Subcutaneous adipose tissue (tissue), 4 donors: ENCODE results near the gene ARHGEF28. TPM values are rescaled to one million over a fixed set of nuclear protein-coding genes. Genes with fewer than 3 reads are reported as not detected.

Experiments
- total RNA-seq, 4 donors: library from RNA; depleted of rRNA; stranded (reverse); fragments of >200 nt; gene quantifications; one replicate each; pipeline ENCODE4 v1.1.0, GENCODE V29; 2016
- TF ChIP-seq, protein P1 (sequence below): fragments of 450-650 bp; IDR thresholded peaks from one replicate; pipeline ENCODE4 v1.5.1; 2016; ENCODE audit warnings: low read depth, mild to moderate bottlenecking, control low read depth, antibody characterized with exemption, moderate library complexity

ARHGEF28 gene
- total RNA-seq, 4 donors from 2014 or later = 9.9 to 46.3 (median 17.3) TPM

DNA sequence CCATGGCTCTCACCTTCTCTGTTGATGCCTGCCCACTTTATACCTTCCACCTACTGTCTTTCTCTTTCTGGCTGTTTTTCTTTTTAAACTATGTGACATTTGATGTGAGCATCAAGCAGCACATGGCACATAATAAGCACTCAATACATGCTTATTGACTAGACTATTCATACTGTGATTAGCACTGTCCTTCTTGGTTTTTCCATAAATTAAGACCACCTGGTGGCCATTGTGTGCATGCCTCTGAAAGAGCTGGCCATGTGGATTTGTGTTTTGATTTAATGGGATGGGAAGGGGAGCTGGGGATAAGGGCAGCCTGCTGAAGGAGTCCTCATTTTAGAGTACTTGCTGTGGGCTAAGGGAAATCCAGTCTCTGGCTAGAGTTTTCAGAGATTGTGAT lies 79.4 kb downstream of the ARHGEF28 start:
- TF ChIP-seq, protein P1, sequence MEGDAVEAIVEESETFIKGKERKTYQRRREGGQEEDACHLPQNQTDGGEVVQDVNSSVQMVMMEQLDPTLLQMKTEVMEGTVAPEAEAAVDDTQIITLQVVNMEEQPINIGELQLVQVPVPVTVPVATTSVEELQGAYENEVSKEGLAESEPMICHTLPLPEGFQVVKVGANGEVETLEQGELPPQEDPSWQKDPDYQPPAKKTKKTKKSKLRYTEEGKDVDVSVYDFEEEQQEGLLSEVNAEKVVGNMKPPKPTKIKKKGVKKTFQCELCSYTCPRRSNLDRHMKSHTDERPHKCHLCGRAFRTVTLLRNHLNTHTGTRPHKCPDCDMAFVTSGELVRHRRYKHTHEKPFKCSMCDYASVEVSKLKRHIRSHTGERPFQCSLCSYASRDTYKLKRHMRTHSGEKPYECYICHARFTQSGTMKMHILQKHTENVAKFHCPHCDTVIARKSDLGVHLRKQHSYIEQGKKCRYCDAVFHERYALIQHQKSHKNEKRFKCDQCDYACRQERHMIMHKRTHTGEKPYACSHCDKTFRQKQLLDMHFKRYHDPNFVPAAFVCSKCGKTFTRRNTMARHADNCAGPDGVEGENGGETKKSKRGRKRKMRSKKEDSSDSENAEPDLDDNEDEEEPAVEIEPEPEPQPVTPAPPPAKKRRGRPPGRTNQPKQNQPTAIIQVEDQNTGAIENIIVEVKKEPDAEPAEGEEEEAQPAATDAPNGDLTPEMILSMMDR = no peak

DNA sequence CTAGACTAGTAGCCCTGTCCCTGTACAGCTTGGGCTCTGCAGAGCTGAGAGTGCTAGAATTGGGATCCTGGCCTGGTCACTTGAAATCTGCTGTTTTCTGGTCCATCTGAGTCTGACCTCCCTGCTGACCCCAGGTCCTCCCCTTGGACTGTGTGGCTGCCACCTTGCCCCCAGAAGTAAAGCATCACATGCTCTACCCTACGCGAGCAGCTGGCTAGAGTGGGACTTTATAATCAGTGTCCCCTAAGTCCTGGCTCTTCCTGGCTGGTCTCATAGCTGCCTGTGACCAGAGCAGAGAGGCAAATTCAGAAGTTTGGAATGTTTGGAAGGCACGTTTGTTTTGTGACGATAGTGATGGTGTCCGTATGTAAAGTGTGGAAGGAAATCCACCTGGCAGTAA lies 81.0 kb downstream of the ARHGEF28 start:
- TF ChIP-seq, protein P1 = no peak

DNA sequence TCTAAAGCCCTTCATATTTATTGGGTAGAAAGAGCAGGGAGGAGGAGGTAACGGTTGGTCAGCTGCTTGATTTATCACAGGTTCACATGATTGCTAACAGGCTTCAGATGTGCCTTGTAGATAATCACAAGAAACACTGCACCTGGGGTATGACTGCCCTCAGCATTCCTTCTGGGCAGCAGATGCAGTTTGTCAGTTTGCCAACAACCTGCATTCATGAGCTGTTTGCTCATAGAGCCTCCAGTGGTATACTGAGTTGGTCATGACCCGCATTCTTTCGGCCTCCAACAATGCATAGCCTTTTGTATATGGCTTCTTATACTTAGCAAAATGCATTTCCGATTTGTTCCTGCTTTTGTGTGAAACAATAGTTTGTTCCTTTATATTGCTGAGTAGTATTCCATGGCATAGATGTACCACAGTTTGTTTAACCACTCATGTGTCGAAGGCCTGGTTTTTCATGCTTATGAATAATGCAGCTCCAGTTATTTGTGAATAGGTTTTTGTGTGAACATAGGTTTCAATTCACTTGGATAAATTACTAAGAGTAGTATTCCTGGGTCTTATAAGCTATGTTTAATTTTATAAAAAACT lies 83.6 kb downstream of the ARHGEF28 start:
- TF ChIP-seq, protein P1 = no peak

DNA sequence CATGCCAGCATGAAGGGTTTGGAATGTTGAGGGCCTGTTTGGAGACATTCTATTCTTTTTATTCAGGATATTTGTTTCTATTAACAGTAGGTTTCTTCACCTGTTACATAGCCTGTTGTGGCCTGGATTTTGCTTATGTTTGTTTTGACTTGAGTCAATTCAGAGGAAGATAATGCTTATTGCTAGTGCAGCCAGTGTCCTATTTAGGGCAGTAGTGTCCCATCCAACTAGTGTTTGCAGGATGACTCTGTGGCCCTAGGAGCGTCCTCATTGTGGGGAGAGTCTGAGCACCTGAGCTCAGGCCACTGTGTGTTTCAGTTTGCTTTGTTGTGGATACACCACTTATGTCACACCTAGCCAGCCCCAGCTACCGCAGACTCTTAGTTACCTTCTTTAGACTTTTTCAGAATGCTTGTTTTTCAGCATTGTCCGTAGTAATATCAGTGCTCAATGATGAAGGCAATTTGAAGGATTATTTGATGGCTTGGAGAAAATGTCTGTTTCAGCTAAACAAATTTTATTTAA lies 90.3 kb downstream of the ARHGEF28 start:
- TF ChIP-seq, protein P1 = no peak

DNA sequence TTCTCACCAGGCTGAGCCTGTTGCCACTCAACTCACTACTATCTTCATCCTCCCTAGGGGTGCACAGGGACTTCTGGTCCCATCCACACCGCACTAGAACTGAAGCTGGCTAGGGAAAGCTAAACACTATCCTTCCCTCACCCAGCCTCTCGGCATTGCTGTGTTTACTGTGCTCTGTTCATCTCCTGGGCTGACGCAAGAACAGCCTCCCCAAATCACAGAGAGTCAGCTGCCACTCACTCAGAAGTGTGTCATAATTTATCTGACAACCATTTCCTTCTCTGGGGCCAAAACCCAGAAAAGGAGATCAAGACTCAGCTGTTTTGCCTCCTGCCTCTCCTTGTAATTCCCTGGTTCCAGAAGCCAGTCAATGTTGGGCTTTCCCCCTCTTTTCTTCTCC lies 92.8 kb downstream of the ARHGEF28 start:
- TF ChIP-seq, protein P1 = no peak

DNA sequence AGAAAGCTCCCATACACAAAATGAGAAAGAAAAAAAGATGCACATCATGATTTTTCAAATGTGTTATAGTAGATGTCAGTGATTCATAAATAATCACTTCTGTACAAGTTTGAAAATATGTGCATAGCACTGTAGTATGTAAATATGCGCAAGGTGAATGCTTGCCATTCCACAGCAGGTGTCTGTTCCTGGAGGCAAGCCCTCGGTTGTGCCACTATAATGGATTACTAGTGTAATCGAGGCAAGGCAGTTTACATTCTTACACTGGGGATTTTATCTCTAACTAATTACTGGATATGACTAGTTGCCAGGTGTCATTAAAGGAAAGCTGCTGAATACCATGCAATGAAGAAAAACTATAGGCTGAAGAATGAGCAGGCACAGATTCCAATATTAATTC lies 93.6 kb downstream of the ARHGEF28 start:
- TF ChIP-seq, protein P1 = no peak

DNA sequence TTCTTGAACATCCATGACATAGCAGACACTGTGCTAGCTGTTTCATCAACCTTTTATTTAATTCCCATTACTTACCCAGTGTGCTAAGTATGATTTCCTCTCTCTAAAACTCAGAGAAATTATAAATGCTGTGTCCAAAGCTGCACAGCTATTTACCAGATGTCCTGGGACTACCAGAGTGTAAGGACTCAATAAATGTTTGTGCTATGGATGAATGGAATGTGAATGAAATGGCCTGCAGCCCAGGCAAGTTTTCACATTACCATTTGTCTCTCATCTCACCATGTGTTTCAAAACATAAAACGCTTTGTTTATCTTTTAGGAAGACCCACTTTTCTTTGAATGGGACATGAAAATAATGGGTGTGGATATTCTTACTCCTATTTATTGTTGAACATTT lies 96.2 kb downstream of the ARHGEF28 start:
- TF ChIP-seq, protein P1 = no peak
